Keratinocyte (primary cell): ENCODE measurements around the gene SMCO2. TPM values are rescaled to one million over a fixed set of nuclear protein-coding genes. Genes with fewer than 3 reads are reported as not detected.

Source experiments
- DNase-seq: peaks from one replicate; pipeline ENCODE4 v3.0.0-alpha.2; 2011; ENCODE audit warnings: low read depth, missing footprints, low spot score
- FAIRE-seq: peaks from 2 replicates; lab custom pipeline; 2011; peaks lifted over from hg19 to GRCh38; lab: Jason Lieb, UNC
- H2AFZ ChIP-seq: 2 replicates; pipeline ENCODE4 v1.6.0; 2012; ENCODE audit warnings: low read length, control low read depth, inconsistent platforms; ENCODE audit not compliant: control insufficient read depth
- H3K27ac ChIP-seq: 2 replicates; pipeline ENCODE4 v1.5.1; 2011; ENCODE audit warnings: low read length; ENCODE audit not compliant: control insufficient read depth, insufficient read depth
- H3K27me3 ChIP-seq: 3 replicates; pipeline ENCODE4 v1.6.0; 2011; ENCODE audit warnings: low read length; ENCODE audit not compliant: control insufficient read depth, insufficient read depth; ENCODE audit errors: extremely low read depth
- H3K36me3 ChIP-seq, 2 experiments: 2 replicates in 1 of 2; 3 replicates in 1 of 2; pipeline ENCODE4 v1.5.1; 2011; ENCODE audit warnings: low read length in 2 of 2, mild to moderate bottlenecking in 1 of 2; ENCODE audit not compliant: control insufficient read depth in 2 of 2, insufficient read depth in 2 of 2; ENCODE audit errors: extremely low read depth in 1 of 2
- H3K4me1 ChIP-seq: 3 replicates; pipeline ENCODE4 v1.5.1; 2011; ENCODE audit warnings: low read length; ENCODE audit not compliant: control insufficient read depth, insufficient read depth; ENCODE audit errors: extremely low read depth
- H3K4me2 ChIP-seq: 3 replicates; pipeline ENCODE4 v1.6.0; 2011; ENCODE audit warnings: low read depth, low read length; ENCODE audit not compliant: control insufficient read depth, insufficient read depth; ENCODE audit errors: extremely low read depth
- H3K4me3 ChIP-seq, 3 experiments: fragments of 200-600 bp in 1 of 3; sonication (generic) in 1 of 3; 2 replicates in 2 of 3; 3 replicates in 1 of 3; pipeline ENCODE4 v1.5.1; 2011 to 2016; ENCODE audit warnings: low read length in 3 of 3, mild to moderate bottlenecking in 3 of 3, control low read depth in 2 of 3, inconsistent platforms in 1 of 3, low read depth in 1 of 3, mixed read lengths in 1 of 3, mixed run types in 1 of 3, moderate library complexity in 1 of 3; ENCODE audit not compliant: control insufficient read depth in 2 of 3, insufficient read depth in 2 of 3; ENCODE audit errors: extremely low read depth in 1 of 3
- H3K79me2 ChIP-seq: 2 replicates; pipeline ENCODE4 v1.6.0; 2012; ENCODE audit warnings: low read length; ENCODE audit not compliant: control insufficient read depth, insufficient read depth
- H3K9ac ChIP-seq: 3 replicates; pipeline ENCODE4 v1.6.0; 2011; ENCODE audit warnings: low read length; ENCODE audit not compliant: control insufficient read depth, insufficient read depth; ENCODE audit errors: extremely low read depth
- H3K9me1 ChIP-seq: 3 replicates; pipeline ENCODE4 v1.6.0; 2011; ENCODE audit warnings: low read length; ENCODE audit not compliant: control insufficient read depth, insufficient read depth; ENCODE audit errors: extremely low read depth
- H3K9me3 ChIP-seq: 2 replicates; pipeline ENCODE4 v1.5.1; 2012; ENCODE audit warnings: low read depth, low read length; ENCODE audit not compliant: control insufficient read depth
- H4K20me1 ChIP-seq: 3 replicates; pipeline ENCODE4 v1.6.0; 2011; ENCODE audit warnings: low read length; ENCODE audit not compliant: control insufficient read depth, insufficient read depth; ENCODE audit errors: extremely low read depth
- CTCF ChIP-seq, 3 experiments: IDR thresholded peaks in 1 of 3; conservative IDR thresholded peaks in 1 of 3; optimal IDR thresholded peaks in 1 of 3; 2 replicates in 2 of 3; 3 replicates in 1 of 3; pipeline versions ENCODE3 to v1.5.1; 2011; ENCODE audit warnings: low read length in 3 of 3, mild to moderate bottlenecking in 3 of 3, moderate library complexity in 2 of 3, control low read depth in 1 of 3, inconsistent platforms in 1 of 3; ENCODE audit not compliant: insufficient read depth in 2 of 3; ENCODE audit errors: extremely low read depth in 1 of 3
- EZH2 ChIP-seq: IDR thresholded peaks from one replicate; pipeline ENCODE4 v1.6.1; 2012; ENCODE audit warnings: inconsistent platforms, mild to moderate bottlenecking, low read length, moderate library complexity
- dilution Hi-C: fragments of 300-500 bp; cut with MboI; formaldehyde crosslinking; loops from one replicate; pipeline ENCODE4 v1.7.0; 2020; ENCODE audit warnings: low sequenced_read_pairs; ENCODE audit not compliant: extremely low pct_ligation_motif_present
- polyA plus RNA-seq, 5 experiments: library from polyadenylated mRNA; depleted of rRNA in 3 of 5; stranded (reverse) in 3 of 5; stranded (forward) in 1 of 5; unstranded in 1 of 5; fragments of >200 nt; gene quantifications; 1 replicate in 1 of 5; 2 replicates in 3 of 5; 3 replicates in 1 of 5; pipeline versions ENCODE4 v1.2.1 to v1.2.3, GENCODE V29; 2011 to 2012; ENCODE audit warnings: missing spikeins in 2 of 5, low read depth in 1 of 5, low replicate concordance in 1 of 5

SMCO2 gene
- polyA plus RNA-seq, 1 donor (not counting 4 experiments of a cell fraction or from before 2014, with no cell fraction given) = 0.49 TPM

GRCh38 chr12:27462151-27462694 lies 15.7 kb downstream of the SMCO2 start:
- TF ChIP-seq CTCF (optimal IDR thresholded peaks at IDR 0.05 in 1 of 3, IDR thresholded peaks at IDR 0.05 in 1 of 3, conservative IDR thresholded peaks at IDR 0.05 in 1 of 3; ENCODE audit: extremely low read depth in 1 of 3, insufficient read depth in 2 of 3, low read length in 3 of 3) = no peak
- no peak for TF ChIP-seq EZH2
- H3K4me3 ChIP-seq = peak overlapping the region in 1 of 3 experiments; percentile 12
- no peaks in the 10 kb centered on the region for H3K9me3 ChIP-seq
- peaks cover 23% of the 10 kb centered on the region for H3K4me1 ChIP-seq
- DNase-seq = no peak
- H4K20me1 ChIP-seq = no peaks in the 10 kb centered on the region
- peak; percentile 53 for FAIRE-seq
- H3K27me3 ChIP-seq = no peaks in the 10 kb centered on the region
- peak overlapping the region; percentile 71 for H2AFZ ChIP-seq
- peak overlapping the region; percentile 4 for H3K27ac ChIP-seq
- no peaks in the 10 kb centered on the region for H3K36me3 ChIP-seq
- no peaks in the 10 kb centered on the region for H3K79me2 ChIP-seq
- dilution Hi-C loops = no loop called here
- H3K9ac ChIP-seq = no peak overlapping the region
- peak overlapping the region; percentile 57 for H3K4me2 ChIP-seq
- no peaks in the 10 kb centered on the region for H3K9me1 ChIP-seq

GRCh38 chr12:27462851-27463250 lies 16.3 kb downstream of the SMCO2 start:
- H3K9ac ChIP-seq = no peak overlapping the region
- dilution Hi-C loops = no loop called here
- peak overlapping the region; percentile 26 for H2AFZ ChIP-seq
- H3K27ac ChIP-seq = no peak overlapping the region
- H3K4me2 ChIP-seq = peak overlapping the region; percentile 57
- no peaks in the 10 kb centered on the region for H3K36me3 ChIP-seq
- H3K9me1 ChIP-seq = no peaks in the 10 kb centered on the region
- DNase-seq (no peak), FAIRE-seq (no peak)
- no peak overlapping the region for H3K4me3 ChIP-seq
- no peaks in the 10 kb centered on the region for H3K79me2 ChIP-seq
- peaks cover 23% of the 10 kb centered on the region for H3K4me1 ChIP-seq
- no peaks in the 10 kb centered on the region for H3K9me3 ChIP-seq
- no peaks in the 10 kb centered on the region for H4K20me1 ChIP-seq
- no peak for TF ChIP-seq CTCF (optimal IDR thresholded peaks at IDR 0.05 in 1 of 3, IDR thresholded peaks at IDR 0.05 in 1 of 3, conservative IDR thresholded peaks at IDR 0.05 in 1 of 3; ENCODE audit: extremely low read depth in 1 of 3, insufficient read depth in 2 of 3, low read length in 3 of 3)
- TF ChIP-seq EZH2 = no peak
- H3K27me3 ChIP-seq = no peaks in the 10 kb centered on the region
